Tibial nerve (tissue), 4 donors: Measurements from ENCODE around the gene ALDH6A1. TPM values are rescaled to one million over a fixed set of nuclear protein-coding genes. Genes with fewer than 3 reads are reported as not detected.
A peak's percentile ranks its signal among the peaks of the same experiment; 100 is the strongest.

ENCODE experiments used
- DNase-seq, 2 donors: peaks; one replicate each; pipeline ENCODE4 v3.0.0-alpha.2; 2019; ENCODE audit warnings: low spot score in 2 of 2
- H3K27ac ChIP-seq, 4 donors: fragments of 200-600 bp; sonication (generic) in 3 of 4; one replicate each; pipeline ENCODE4 v1.5.1; 2017 to 2019; ENCODE audit warnings: mild to moderate bottlenecking in 1 of 4
- H3K27me3 ChIP-seq, 2 donors: fragments of 200-600 bp; sonication (generic) in 1 of 2; one replicate each; pipeline versions ENCODE4 v1.5.1 to v1.6.0; 2017 to 2019
- H3K36me3 ChIP-seq, 3 donors: fragments of 200-600 bp; sonication (generic); one replicate each; pipeline ENCODE4 v1.5.1; 2018 to 2019
- H3K4me1 ChIP-seq, 4 donors: fragments of 200-600 bp; sonication (generic) in 3 of 4; one replicate each; pipeline ENCODE4 v1.5.1; 2017 to 2019
- H3K4me3 ChIP-seq, 4 donors: fragments of 200-600 bp; sonication (generic) in 3 of 4; one replicate each; pipeline ENCODE4 v1.5.1; 2017 to 2019; ENCODE audit warnings: mild to moderate bottlenecking in 1 of 4, moderate library complexity in 1 of 4
- H3K9me3 ChIP-seq, 4 donors: fragments of 200-600 bp; sonication (generic) in 3 of 4; one replicate each; pipeline ENCODE4 v1.5.1; 2017 to 2019
- EP300 ChIP-seq, 2 donors: sonication (generic); formaldehyde crosslinking; IDR thresholded peaks; one replicate each; pipeline ENCODE4 v1.6.1; 2017; ENCODE audit warnings: antibody characterized with exemption in 2 of 2, mild to moderate bottlenecking in 1 of 2
- POLR2A ChIP-seq, 2 donors: fragments of 450-650 bp; IDR thresholded peaks; one replicate each; pipeline ENCODE4 v1.6.1; 2017; ENCODE audit warnings: antibody characterized with exemption in 2 of 2, mild to moderate bottlenecking in 2 of 2, moderate library complexity in 2 of 2
- WGBS, 2 donors: methylation state at CpG; one replicate each; pipeline ENCODE4 v1.1.5; 2018; 5-methylcytosine and 5-hydroxymethylcytosine counted together
- total RNA-seq, 4 donors: library from RNA; depleted of rRNA; stranded (reverse); fragments of >200 nt; gene quantifications; one replicate each; pipeline ENCODE4 v1.1.0, GENCODE V29; 2016
- TF ChIP-seq, protein P1 (sequence below), 5 experiments: fragments of 200-600 bp in 3 of 5; fragments of 450-650 bp in 2 of 5; sonication (generic) in 3 of 5; IDR thresholded peaks; one replicate each; pipeline ENCODE4 v1.5.1; 2016 to 2019; ENCODE audit warnings: antibody characterized with exemption in 5 of 5, mild to moderate bottlenecking in 3 of 5, moderate library complexity in 2 of 5

The ALDH6A1 gene
- total RNA-seq, 4 donors from 2014 or later, result 40.5 to 95.7 (median 75.3) TPM

DNA sequence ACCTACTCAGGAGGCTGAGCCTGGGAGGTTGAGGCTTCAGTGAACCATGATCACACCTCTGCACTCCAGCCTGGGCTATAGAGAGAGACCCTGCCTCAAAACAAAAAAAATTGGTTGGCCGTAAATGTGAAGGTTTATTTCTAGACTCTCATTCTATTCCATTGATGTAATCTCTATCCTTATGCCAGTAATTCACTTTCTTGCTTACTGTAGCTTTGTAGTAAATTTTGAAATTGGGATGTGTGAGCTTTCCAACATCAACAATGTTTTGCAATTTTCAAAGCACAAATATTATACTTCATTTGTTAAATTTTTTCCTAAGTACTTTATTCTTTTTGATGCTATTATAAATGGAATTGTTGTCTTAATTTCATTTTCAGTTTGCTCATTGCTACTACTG lies 25.1 kb upstream of the ALDH6A1 start:
- Histone ChIP-seq H3K36me3 (peaks cover 0 to 38% (median 3%) of the 10 kb centered on the region in 3 donors), H3K27me3 (no peaks in the 10 kb centered on the region), H3K4me3 (no peak overlapping the region), H3K4me1 (peaks cover 0 to 6% (median 0%) of the 10 kb centered on the region in 4 donors), H3K9me3 (no peaks in the 10 kb centered on the region), H3K27ac (no peak overlapping the region)
- TF ChIP-seq POLR2A (IDR thresholded peaks at IDR 0.05) (no peak), EP300 (IDR thresholded peaks at IDR 0.05) (no peak)
- TF ChIP-seq, protein P1, sequence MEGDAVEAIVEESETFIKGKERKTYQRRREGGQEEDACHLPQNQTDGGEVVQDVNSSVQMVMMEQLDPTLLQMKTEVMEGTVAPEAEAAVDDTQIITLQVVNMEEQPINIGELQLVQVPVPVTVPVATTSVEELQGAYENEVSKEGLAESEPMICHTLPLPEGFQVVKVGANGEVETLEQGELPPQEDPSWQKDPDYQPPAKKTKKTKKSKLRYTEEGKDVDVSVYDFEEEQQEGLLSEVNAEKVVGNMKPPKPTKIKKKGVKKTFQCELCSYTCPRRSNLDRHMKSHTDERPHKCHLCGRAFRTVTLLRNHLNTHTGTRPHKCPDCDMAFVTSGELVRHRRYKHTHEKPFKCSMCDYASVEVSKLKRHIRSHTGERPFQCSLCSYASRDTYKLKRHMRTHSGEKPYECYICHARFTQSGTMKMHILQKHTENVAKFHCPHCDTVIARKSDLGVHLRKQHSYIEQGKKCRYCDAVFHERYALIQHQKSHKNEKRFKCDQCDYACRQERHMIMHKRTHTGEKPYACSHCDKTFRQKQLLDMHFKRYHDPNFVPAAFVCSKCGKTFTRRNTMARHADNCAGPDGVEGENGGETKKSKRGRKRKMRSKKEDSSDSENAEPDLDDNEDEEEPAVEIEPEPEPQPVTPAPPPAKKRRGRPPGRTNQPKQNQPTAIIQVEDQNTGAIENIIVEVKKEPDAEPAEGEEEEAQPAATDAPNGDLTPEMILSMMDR (IDR thresholded peaks at IDR 0.05), result no peak
- no peak for DNase-seq
- 29 to 71% methylated on average over 1 of the region's 1 CpG for WGBS, 2 donors

GRCh38 chr14:74105381-74105780 lies 21.1 kb upstream of the ALDH6A1 start:
- H3K36me3 ChIP-seq, result peaks cover 0 to 57% (median 3%) of the 10 kb centered on the region in 3 donors
- no peaks in the 10 kb centered on the region for H3K9me3 ChIP-seq
- TF ChIP-seq, protein P1 (IDR thresholded peaks at IDR 0.05), result no peak
- TF ChIP-seq POLR2A (IDR thresholded peaks at IDR 0.05) (no peak), EP300 (IDR thresholded peaks at IDR 0.05) (no peak)
- 68 to 77% methylated on average over 2 of the region's 2 CpGs for WGBS, 2 donors
- H3K4me1 ChIP-seq, result peaks cover 0 to 6% (median 0%) of the 10 kb centered on the region in 4 donors
- no peaks in the 10 kb centered on the region for H3K27me3 ChIP-seq
- H3K27ac ChIP-seq, result no peak overlapping the region
- DNase-seq, result no peak
- H3K4me3 ChIP-seq, result no peak overlapping the region

DNA sequence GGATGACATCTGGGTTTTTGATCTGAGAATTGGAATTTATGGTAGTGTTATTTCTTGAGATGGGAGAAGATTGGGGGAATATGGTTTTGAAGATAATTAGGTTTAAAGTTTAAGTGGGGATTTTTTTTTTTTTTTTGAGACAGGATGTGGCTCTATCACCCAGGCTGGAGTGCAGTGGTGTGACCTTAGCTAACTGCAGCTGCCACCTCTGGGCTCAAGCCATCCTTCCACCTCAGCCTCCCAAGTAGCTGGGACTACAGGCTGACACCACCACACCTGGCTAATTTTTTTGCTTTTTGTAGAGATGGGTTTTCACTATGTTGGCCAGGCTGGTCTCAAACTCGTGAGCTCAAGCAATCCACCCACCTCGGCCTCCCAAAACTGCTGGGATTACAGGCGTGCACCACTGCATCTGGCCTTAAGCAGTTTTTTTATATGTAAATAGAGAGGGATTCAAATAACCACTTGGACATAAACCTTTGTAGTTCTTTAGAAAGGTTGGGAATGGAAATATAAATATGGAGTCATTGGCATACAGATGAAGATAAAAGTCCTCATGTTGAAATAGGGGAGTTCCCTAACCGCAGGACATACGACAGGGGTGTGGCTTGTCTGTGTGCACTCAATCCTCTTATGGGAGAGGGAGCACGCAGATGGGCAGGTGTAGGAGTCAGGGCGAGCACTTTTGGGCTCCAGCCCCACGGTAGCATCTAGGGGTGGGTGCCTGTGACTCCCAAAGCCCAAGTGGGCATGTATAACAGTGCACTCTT lies 5.2 kb upstream of the ALDH6A1 start:
- Histone ChIP-seq H3K27me3 (no peaks in the 10 kb centered on the region), H3K27ac (no peak overlapping the region), H3K36me3 (peaks cover 0 to 23% (median 0%) of the 10 kb centered on the region in 3 donors), H3K9me3 (no peaks in the 10 kb centered on the region), H3K4me3 (no peak overlapping the region), H3K4me1 (peaks cover 0 to 17% (median 9%) of the 10 kb centered on the region in 4 donors)
- WGBS, 2 donors, result 92 to 94% methylated on average over 8 of the region's 8 CpGs
- DNase-seq, result no peak
- no peak for TF ChIP-seq POLR2A (IDR thresholded peaks at IDR 0.05)
- TF ChIP-seq, protein P1 (IDR thresholded peaks at IDR 0.05), result no peak
- TF ChIP-seq EP300 (IDR thresholded peaks at IDR 0.05), result no peak

GRCh38 chr14:74085828-74086227 lies 1.6 kb upstream of the ALDH6A1 start:
- H3K9me3 ChIP-seq, result no peaks in the 10 kb centered on the region
- H3K36me3 ChIP-seq, result no peaks in the 10 kb centered on the region
- 88 to 100% methylated on average over 1 of the region's 1 CpG for WGBS, 2 donors
- DNase-seq, result no peak
- peak overlapping the region in 1 of 4 donors; percentile 98 for H3K27ac ChIP-seq
- H3K27me3 ChIP-seq, result no peaks in the 10 kb centered on the region
- TF ChIP-seq POLR2A (IDR thresholded peaks at IDR 0.05) (no peak), EP300 (IDR thresholded peaks at IDR 0.05) (no peak)
- TF ChIP-seq, protein P1 (IDR thresholded peaks at IDR 0.05), result no peak
- H3K4me1 ChIP-seq, result peaks cover 0 to 44% (median 19%) of the 10 kb centered on the region in 4 donors
- H3K4me3 ChIP-seq, result peak overlapping the region in 2 of 4 donors; percentile 77 to 84

DNA sequence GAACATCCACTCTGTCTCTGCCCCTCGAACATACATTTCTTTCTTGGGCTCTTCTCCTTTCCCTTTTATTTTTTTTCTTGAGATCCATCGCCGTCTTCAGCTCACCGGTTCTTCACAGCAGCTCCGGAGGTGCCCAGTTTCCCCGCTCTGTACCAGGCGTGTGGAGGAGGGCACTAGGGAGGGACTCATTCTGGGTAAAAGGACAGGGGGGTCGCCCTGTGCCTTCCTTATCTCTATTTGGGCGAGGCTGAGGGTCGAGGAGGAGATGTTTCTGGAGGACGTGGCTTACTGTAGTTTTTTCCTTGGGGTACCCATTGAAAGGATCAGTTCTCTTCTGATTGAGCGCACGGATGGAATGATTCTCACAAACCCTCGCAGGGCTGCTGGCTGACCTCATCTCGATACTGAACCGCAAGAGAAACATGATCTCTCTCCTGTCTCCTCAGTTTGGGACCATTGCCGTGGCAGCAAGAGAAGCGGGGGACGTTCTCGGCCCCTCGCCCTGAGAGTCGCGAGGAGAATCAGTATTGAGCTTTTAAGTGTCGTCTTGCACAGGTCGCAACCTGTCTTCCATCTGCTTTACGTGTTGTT lies 889 bp upstream of the ALDH6A1 start:
- WGBS, 2 donors, result 1% methylated on average over 26 of the region's 26 CpGs
- DNase-seq, result no peak
- no peak for TF ChIP-seq EP300 (IDR thresholded peaks at IDR 0.05)
- no peak for TF ChIP-seq POLR2A (IDR thresholded peaks at IDR 0.05)
- TF ChIP-seq, protein P1 (IDR thresholded peaks at IDR 0.05), result no peak
- H3K4me1 ChIP-seq, result peaks cover 0 to 47% (median 19%) of the 10 kb centered on the region in 4 donors
- peak overlapping the region; percentile 79 to 98 (median 88) for H3K27ac ChIP-seq
- H3K9me3 ChIP-seq, result no peaks in the 10 kb centered on the region
- no peaks in the 10 kb centered on the region for H3K27me3 ChIP-seq
- peak overlapping the region; percentile 63 to 98 (median 80) for H3K4me3 ChIP-seq
- no peaks in the 10 kb centered on the region for H3K36me3 ChIP-seq
